HFF-Myc (cell line): ENCODE measurements around the gene DDAH1.
A peak's percentile ranks its signal among the peaks of the same experiment; 100 is the strongest.

Source experiments
- DNase-seq: peaks from one replicate; pipeline ENCODE4 v3.0.0-alpha.2; 2011; ENCODE audit warnings: low read depth; ENCODE audit errors: extremely low read depth
- H3K4me3 ChIP-seq: replicated peaks from 2 replicates; pipeline ENCODE4 v1.5.1; 2011; ENCODE audit warnings: low read depth, mild to moderate bottlenecking, control low read depth, low read length
- CTCF ChIP-seq: IDR thresholded peaks from 2 replicates; pipeline ENCODE4 v1.5.1; 2012; ENCODE audit warnings: mild to moderate bottlenecking, low read depth, low read length, control low read depth; ENCODE audit errors: missing control alignments

The DDAH1 gene

DNA sequence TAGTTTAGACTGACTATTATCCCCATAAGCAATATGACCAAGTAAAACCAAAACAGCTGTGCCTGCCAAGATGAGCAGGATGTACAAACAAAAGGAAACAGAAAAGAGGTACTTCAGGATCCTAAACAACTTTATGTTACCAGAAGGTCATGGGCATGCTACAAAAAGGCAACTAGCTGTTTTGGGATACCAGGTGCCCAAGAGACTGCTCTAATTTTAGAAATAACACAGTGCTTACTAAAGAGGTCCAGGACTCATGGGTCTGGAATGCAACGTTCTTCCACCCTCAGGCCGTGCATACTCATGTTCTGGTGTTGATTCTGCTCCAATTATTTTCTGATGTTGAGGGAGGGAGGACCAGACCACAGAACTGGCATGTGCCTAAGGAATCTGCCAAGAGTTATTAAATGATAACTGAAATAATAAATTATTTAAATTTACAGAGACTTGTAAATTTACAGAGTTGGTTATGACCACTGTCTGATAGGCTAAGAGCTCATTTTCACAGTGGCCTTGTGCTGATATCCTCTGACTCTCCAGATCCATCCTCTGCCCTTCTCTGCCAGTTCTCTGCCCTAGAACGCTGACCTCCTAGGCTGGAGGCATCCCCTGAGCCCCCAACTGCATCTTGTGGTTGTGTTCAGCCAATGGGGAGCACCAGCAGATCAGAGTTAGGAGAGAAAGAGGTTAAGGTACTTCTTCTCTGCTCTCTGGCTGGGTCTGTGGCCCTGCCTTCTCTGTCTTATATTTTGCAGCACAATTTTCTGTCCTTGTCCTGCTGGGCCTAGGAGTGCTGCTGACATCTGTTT lies 150.9 kb downstream of the DDAH1 start:
- DNase-seq: peak; percentile 88
- no peak overlapping the region for H3K4me3 ChIP-seq
- no peak for TF ChIP-seq CTCF

DNA sequence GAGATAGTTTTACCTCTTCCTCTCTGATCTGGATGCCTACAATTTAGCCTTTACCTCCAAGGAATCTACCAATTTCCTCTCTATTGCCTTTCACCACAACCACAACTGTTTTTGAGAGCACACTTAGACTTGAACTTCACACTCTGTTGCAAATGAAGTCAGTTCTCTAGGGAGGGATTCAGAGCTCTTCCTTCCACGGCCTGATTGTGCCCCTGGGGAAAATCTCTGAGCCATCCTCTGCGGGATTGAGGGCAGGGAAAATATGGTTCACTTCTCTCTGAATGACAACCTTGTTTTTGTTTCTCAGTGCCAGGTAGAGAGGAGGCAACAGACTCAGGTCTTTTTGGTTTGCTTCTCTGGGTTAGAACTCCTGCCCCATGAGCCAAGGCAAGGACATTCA lies 153.1 kb downstream of the DDAH1 start:
- no peak overlapping the region for H3K4me3 ChIP-seq
- no peak for TF ChIP-seq CTCF
- DNase-seq: no peak

- H3K4me3 ChIP-seq: no peak overlapping the region
- DNase-seq: no peak
- no peak for TF ChIP-seq CTCF
Observed at GRCh38 chr1:85308833-85309350, 156.1 kb downstream of the DDAH1 start.

DNA sequence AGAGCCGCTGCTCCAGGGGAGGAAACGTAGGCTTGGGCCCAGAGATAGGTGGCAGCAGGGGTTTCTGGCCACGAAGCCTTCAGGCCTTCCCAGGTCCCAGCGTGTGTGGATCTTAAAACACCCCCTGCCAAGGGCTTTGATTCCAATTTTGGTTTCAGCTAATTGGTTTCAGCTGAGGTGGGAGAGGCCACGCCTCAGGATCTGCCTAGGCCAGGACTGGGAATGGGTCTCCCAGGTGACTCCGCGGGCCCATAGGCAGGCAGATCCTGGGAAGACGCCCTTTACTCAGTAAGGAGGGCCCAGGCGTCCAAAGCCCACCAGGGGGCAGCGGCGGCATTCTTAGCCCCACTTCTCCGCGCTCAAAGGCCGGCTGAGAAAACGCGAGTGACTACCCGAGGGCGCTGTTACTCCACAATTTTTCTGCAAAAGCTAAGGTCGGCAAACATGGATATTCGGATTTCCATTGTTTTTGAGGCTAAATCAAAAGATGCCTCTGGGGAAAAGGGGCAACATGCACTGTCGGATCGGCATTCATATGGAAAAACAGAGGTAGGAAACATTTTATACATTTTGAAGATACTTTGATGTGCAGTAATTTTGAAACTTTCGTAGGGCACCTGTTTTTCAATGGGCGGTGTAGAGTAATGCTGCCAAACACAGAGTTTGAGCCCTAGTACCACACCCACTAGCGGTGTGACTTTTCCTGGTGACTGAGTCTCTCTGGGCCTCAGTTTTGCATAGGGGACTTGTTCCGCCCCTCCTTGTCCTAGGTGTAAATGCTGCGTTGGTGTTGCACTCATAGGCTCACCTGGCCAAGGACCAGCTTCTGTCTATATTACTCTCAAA lies 156.7 kb downstream of the DDAH1 start:
- no peak overlapping the region for H3K4me3 ChIP-seq
- TF ChIP-seq CTCF: peak; percentile 99
- no peak for DNase-seq

DNA sequence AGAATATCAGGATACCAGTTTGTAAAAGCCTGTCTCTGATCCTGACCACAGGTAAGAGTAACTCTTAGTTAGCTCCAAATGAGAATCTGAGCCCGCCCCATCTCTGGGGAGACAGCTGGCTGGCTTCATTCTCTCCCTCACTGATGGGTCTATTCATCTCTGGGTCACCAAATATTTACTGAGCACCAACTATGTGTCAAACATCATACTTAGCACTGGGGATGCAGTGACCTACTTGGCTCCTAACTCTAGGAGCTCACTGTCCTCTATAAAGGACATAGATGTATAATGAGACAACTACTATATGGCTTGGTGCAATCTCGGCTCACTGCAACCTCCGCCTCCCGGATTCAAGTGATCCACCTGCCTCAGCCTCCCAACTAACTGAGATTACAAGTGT lies 158.7 kb downstream of the DDAH1 start:
- DNase-seq: no peak
- TF ChIP-seq CTCF: no peak
- no peak overlapping the region for H3K4me3 ChIP-seq

DNA sequence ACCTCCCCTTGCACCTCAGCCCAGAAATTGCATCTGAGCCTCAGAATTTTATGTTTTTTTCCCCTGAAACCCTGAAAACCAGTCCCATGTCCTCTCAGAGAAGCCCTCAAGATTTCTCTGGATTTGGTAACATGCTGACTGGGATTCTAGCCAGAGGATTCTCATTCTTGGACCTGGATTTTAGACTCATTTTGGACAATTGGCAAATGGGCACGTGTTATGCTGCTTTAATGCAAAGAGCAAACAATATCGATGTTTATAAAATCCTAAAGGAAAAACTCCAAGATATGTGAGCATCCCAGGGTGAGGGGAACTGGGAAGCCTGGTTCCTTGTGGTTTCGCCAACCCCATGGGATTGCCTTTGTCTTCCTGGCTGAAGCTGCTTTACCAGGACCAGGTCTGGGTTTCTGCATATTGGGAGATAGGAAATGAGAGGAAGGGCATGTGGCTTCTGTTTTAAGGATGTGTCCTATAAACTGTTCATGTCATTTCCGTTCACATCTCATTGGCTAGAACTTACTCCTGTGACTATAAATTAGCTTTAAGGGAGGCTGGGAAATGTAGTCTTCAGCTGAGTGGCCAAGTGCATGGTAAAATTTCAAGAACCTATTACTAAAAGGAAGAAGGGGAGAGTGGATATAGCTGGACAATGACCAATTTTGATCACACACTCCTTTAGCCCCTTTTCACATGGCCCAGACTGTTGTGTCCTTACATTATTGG lies 161.4 kb downstream of the DDAH1 start:
- no peak for DNase-seq
- no peak overlapping the region for H3K4me3 ChIP-seq
- no peak for TF ChIP-seq CTCF
